Stomach (tissue), 9 donors: Measurements from ENCODE around the gene ACSL5. TPM values are rescaled to one million over a fixed set of nuclear protein-coding genes. Genes with fewer than 3 reads are reported as not detected.
"Not testable (repeated sequence)": the region's sequence is repeated elsewhere in the genome, so short reads cannot be mapped to it uniquely, and the experiment has no call there.

Source experiments
- DNase-seq, 2 donors: peaks; one replicate each; pipeline versions ENCODE4 v3.0.0 to v3.0.0-alpha.2; 2013 to 2019
- H3K27ac ChIP-seq, 5 donors: fragments of 200-600 bp in 4 of 5; sonication (generic) in 4 of 5; one replicate each; pipeline ENCODE4 v1.5.1; 2013 to 2019; ENCODE audit warnings: mild to moderate bottlenecking in 1 of 5, moderate library complexity in 1 of 5
- H3K27me3 ChIP-seq, 3 donors: fragments of 200-600 bp; sonication (generic); one replicate each; pipeline ENCODE4 v1.5.1; 2017 to 2019; ENCODE audit warnings: mixed run types in 1 of 3
- H3K36me3 ChIP-seq, 4 donors: fragments of 200-600 bp; sonication (generic); 1 replicate in 3 of 4; 2 replicates in 1 of 4; pipeline ENCODE4 v1.5.1; 2016 to 2019
- H3K4me1 ChIP-seq, 4 donors: fragments of 200-600 bp; sonication (generic); one replicate each; pipeline ENCODE4 v1.5.1; 2016 to 2019
- H3K4me3 ChIP-seq, 4 donors: fragments of 200-600 bp; sonication (generic) in 3 of 4; one replicate each; pipeline ENCODE4 v1.5.1; 2016 to 2019; ENCODE audit warnings: mild to moderate bottlenecking in 1 of 4
- H3K9me3 ChIP-seq, 4 donors: fragments of 200-600 bp; sonication (generic); one replicate each; pipeline ENCODE4 v1.5.1; 2016 to 2019
- CTCF ChIP-seq, 7 experiments: fragments of 450-650 bp in 4 of 7; fragments of 200-600 bp in 3 of 7; sonication (generic) in 3 of 7; IDR thresholded peaks; one replicate each; pipeline ENCODE4 v1.5.1; 2016 to 2019; ENCODE audit warnings: antibody characterized with exemption in 7 of 7, control low read depth in 2 of 7, mild to moderate bottlenecking in 1 of 7
- EP300 ChIP-seq: sonication (generic); formaldehyde crosslinking; IDR thresholded peaks from one replicate; pipeline ENCODE4 v1.6.1; 2017; ENCODE audit warnings: antibody characterized with exemption
- POLR2A ChIP-seq, 4 donors: fragments of 450-650 bp; IDR thresholded peaks; one replicate each; pipeline ENCODE4 v1.6.1; 2016; ENCODE audit warnings: antibody characterized with exemption in 4 of 4, control low read depth in 2 of 4, mild to moderate bottlenecking in 1 of 4, moderate library complexity in 1 of 4
- POLR2AphosphoS5 ChIP-seq, 3 donors: sonication (generic); formaldehyde crosslinking; IDR thresholded peaks; one replicate each; pipeline ENCODE4 v1.6.1; 2016; ENCODE audit warnings: antibody characterized with exemption in 3 of 3
- WGBS, 5 donors: extraction: QIAGEN DNeasy Blood & Tissue Kit in 3 of 5; methylation state at CpG; one replicate each; pipeline versions ENCODE4 v1.1.5 to v1.1.7; 2013 to 2018; 5-methylcytosine and 5-hydroxymethylcytosine counted together
- intact Hi-C: fragments of 100-400 bp; cut with DNase I; formaldehyde crosslinking; loops from one replicate; pipeline ENCODE4 v1.15.1; 2023; ENCODE audit warnings: low total_unique reads
- polyA plus RNA-seq, 3 donors: library from polyadenylated mRNA; stranded (reverse); fragments of 200-250 nt; gene quantifications; one replicate each; pipeline ENCODE4 v1.2.3, GENCODE V29; 2013
- total RNA-seq, 5 donors: library from RNA; depleted of rRNA; stranded (reverse); fragments of >200 nt; gene quantifications; one replicate each; pipeline versions ENCODE4 v1.1.0 to v1.2.3, GENCODE V29; 2014 to 2016
- donor health status: healthy with polysubstance abuse.
- donor health status: Bipolar disorder and iron deficiency.
- donor health status: healthy.

ACSL5 gene
- total and polyA plus RNA-seq, 8 donors, result 4.9 to 144 (median 16.6) TPM

- peaks cover 0 to 12% (median 2%) of the 10 kb centered on the region in 4 donors for H3K36me3 ChIP-seq
- no peaks in the 10 kb centered on the region for H3K9me3 ChIP-seq
- H3K27me3 ChIP-seq, result no peaks in the 10 kb centered on the region
- H3K4me3 ChIP-seq, result no peak overlapping the region
- intact Hi-C loops, result no loop called here
- H3K4me1 ChIP-seq, result peaks cover 9 to 27% (median 19%) of the 10 kb centered on the region in 4 donors
- 29 to 40% (median 31%) methylated on average over 3 of the region's 3 CpGs for WGBS, 5 donors
- DNase-seq, result peak; percentile 70 to 84
- H3K27ac ChIP-seq, result peak overlapping the region in 4 of 5 donors; percentile 14 to 71 (median 32)
- no peak for TF ChIP-seq CTCF (IDR thresholded peaks at IDR 0.05)
- TF ChIP-seq POLR2A (IDR thresholded peaks at IDR 0.05), result no peak
- no peak for TF ChIP-seq EP300
- peak in 2 of 3 donors; percentile 54 to 78 for TF ChIP-seq POLR2AphosphoS5 (IDR thresholded peaks at IDR 0.05)
Observed at GRCh38 chr10:112383325-112383724, 9.4 kb downstream of the ACSL5 start.

- WGBS, 5 donors, result 76 to 86% (median 83%) methylated on average over 2 of the region's 2 CpGs
- Histone ChIP-seq H3K27me3 (no peaks in the 10 kb centered on the region), H3K27ac (peak overlapping the region in 1 of 5 donors; percentile 71), H3K36me3 (peaks cover 0 to 12% (median 2%) of the 10 kb centered on the region in 4 donors), H3K9me3 (no peaks in the 10 kb centered on the region), H3K4me3 (no peak overlapping the region), H3K4me1 (peaks cover 5 to 34% (median 19%) of the 10 kb centered on the region in 4 donors)
- no peak for DNase-seq
- intact Hi-C loops, result no loop called here
- TF ChIP-seq CTCF (IDR thresholded peaks at IDR 0.05) (no peak), POLR2AphosphoS5 (IDR thresholded peaks at IDR 0.05) (no peak), POLR2A (IDR thresholded peaks at IDR 0.05) (no peak), EP300 (no peak)
Observed at GRCh38 chr10:112384141-112384540, 10.2 kb downstream of the ACSL5 start.

- Histone ChIP-seq H3K4me3 (no peak overlapping the region), H3K27me3 (no peaks in the 10 kb centered on the region), H3K36me3 (peaks cover 0 to 7% (median 2%) of the 10 kb centered on the region in 4 donors), H3K27ac (no peak overlapping the region), H3K9me3 (no peaks in the 10 kb centered on the region), H3K4me1 (peaks cover 0 to 39% (median 23%) of the 10 kb centered on the region in 4 donors)
- WGBS, 5 donors, result 80 to 85% (median 83%) methylated on average over 4 of the region's 4 CpGs
- DNase-seq, result no peak
- TF ChIP-seq EP300, result no peak
- TF ChIP-seq CTCF (IDR thresholded peaks at IDR 0.05), result no peak
- TF ChIP-seq POLR2AphosphoS5 (IDR thresholded peaks at IDR 0.05), result no peak
- no peak for TF ChIP-seq POLR2A (IDR thresholded peaks at IDR 0.05)
- intact Hi-C loops, result no loop called here
Observed at GRCh38 chr10:112385201-112385600, 11.3 kb downstream of the ACSL5 start.

GRCh38 chr10:112388056-112388455, 14.1 kb downstream of the ACSL5 start:
- H3K4me3 ChIP-seq, H3K27me3 ChIP-seq, intact Hi-C loops, H3K9me3 ChIP-seq, H3K36me3 ChIP-seq, DNase-seq: not testable (repeated sequence)
- WGBS, 5 donors, result 79 to 89% (median 82%) methylated on average over 7 of the region's 7 CpGs
- peak overlapping the region in 2 of 5 donors; percentile 53 to 64 for H3K27ac ChIP-seq
- H3K4me1 ChIP-seq, result peaks cover 10 to 58% (median 29%) of the 10 kb centered on the region in 4 donors

- Histone ChIP-seq H3K36me3 (no peaks in the 10 kb centered on the region), H3K4me1 (peaks cover 9 to 56% (median 27%) of the 10 kb centered on the region in 4 donors), H3K9me3 (no peaks in the 10 kb centered on the region), H3K27me3 (no peaks in the 10 kb centered on the region), H3K4me3 (no peak overlapping the region), H3K27ac (peak overlapping the region; percentile 41 to 78 (median 53))
- TF ChIP-seq EP300 (no peak), POLR2AphosphoS5 (IDR thresholded peaks at IDR 0.05) (no peak), CTCF (IDR thresholded peaks at IDR 0.05) (no peak), POLR2A (IDR thresholded peaks at IDR 0.05) (no peak)
- DNase-seq, result no peak
- intact Hi-C loops, result no loop called here
- 39 to 54% (median 45%) methylated on average over 2 of the region's 2 CpGs for WGBS, 5 donors
Observed at GRCh38 chr10:112388548-112388947, 14.6 kb downstream of the ACSL5 start.
